ENCODE results near the gene FERMT3.

Gene FERMT3

DNA sequence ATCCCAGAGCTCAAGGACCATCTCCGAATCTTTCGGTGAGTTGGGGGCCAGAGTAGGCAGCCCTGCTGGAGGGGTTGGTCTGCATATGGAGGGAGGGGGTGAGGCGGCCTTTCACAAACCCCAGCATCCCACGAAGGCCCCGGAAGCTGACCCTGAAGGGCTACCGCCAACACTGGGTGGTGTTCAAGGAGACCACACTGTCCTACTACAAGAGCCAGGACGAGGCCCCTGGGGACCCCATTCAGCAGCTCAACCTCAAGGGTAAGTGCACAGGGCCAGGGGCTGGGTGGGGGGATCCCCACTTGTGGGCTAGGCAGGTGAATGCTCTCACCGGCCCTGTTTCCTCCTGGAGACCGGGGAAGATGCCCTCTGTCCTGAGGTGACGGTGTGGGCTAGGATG lies 13.2 kb downstream of the FERMT3 start:
- H3K36me3 ChIP-seq: no peaks in the 10 kb centered on the region; the same call in 1 of the 2 replicates

GRCh38 chr11:64220271-64220670 lies 13.8 kb downstream of the FERMT3 start:
- H3K36me3 ChIP-seq: no peaks in the 10 kb centered on the region; the same call in 1 of the 2 replicates
- no peak overlapping the region for H3K27ac ChIP-seq
- H3K4me3 ChIP-seq (ENCODE audit: low read depth, low read length): no peak overlapping the region
- H3K27me3 ChIP-seq (ENCODE audit: insufficient read depth, low read depth, severe bottlenecking): no peaks in the 10 kb centered on the region
- TF ChIP-seq, protein P1, sequence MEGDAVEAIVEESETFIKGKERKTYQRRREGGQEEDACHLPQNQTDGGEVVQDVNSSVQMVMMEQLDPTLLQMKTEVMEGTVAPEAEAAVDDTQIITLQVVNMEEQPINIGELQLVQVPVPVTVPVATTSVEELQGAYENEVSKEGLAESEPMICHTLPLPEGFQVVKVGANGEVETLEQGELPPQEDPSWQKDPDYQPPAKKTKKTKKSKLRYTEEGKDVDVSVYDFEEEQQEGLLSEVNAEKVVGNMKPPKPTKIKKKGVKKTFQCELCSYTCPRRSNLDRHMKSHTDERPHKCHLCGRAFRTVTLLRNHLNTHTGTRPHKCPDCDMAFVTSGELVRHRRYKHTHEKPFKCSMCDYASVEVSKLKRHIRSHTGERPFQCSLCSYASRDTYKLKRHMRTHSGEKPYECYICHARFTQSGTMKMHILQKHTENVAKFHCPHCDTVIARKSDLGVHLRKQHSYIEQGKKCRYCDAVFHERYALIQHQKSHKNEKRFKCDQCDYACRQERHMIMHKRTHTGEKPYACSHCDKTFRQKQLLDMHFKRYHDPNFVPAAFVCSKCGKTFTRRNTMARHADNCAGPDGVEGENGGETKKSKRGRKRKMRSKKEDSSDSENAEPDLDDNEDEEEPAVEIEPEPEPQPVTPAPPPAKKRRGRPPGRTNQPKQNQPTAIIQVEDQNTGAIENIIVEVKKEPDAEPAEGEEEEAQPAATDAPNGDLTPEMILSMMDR (IDR thresholded peaks at IDR 0.05; ENCODE audit: low read depth, low read length): no peak
- no peak for DNase-seq
- no peaks in the 10 kb centered on the region for H3K9me3 ChIP-seq (ENCODE audit: severe bottlenecking)

More for the DNA sequence above, 13.2 kb downstream of the FERMT3 start:
- no peak for DNase-seq
- Histone ChIP-seq H3K4me3 (ENCODE audit: low read depth, low read length) (no peak overlapping the region), H3K27me3 (ENCODE audit: insufficient read depth, low read depth, severe bottlenecking) (no peaks in the 10 kb centered on the region), H3K27ac (no peak overlapping the region), H3K9me3 (ENCODE audit: severe bottlenecking) (no peaks in the 10 kb centered on the region)
- TF ChIP-seq, protein P1 (IDR thresholded peaks at IDR 0.05; ENCODE audit: low read depth, low read length): no peak

GRCh38 chr11:64220798-64221197 lies 14.3 kb downstream of the FERMT3 start:
- no peak for DNase-seq
- Histone ChIP-seq H3K27ac (no peak overlapping the region), H3K4me3 (ENCODE audit: low read depth, low read length) (no peak overlapping the region), H3K36me3 (no peaks in the 10 kb centered on the region; the same call in 1 of the 2 replicates), H3K27me3 (ENCODE audit: insufficient read depth, low read depth, severe bottlenecking) (no peaks in the 10 kb centered on the region), H3K9me3 (ENCODE audit: severe bottlenecking) (no peaks in the 10 kb centered on the region)
- TF ChIP-seq, protein P1 (IDR thresholded peaks at IDR 0.05; ENCODE audit: low read depth, low read length): no peak

DNA sequence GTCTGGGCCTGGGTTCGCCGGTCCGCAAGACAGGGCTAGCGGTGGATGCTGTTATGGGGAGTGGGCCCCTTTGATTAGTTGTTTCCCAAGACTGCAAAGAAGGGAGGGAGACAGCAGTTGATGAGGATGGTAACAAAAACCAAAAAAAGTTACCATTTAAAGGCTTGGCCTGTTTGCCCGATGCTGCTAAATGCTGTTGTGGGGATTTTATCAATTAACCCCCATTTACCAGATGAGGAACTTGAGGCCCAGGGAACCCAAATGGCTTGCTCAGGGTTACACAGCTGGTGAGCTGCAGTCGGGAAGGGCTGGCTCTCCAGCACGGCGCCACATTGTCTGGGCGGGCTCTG lies 16.1 kb downstream of the FERMT3 start:
- no peaks in the 10 kb centered on the region; the same call in 1 of the 2 replicates for H3K36me3 ChIP-seq
- DNase-seq: no peak

GRCh38 chr11:64223001-64223651 lies 16.6 kb downstream of the FERMT3 start:
- TF ChIP-seq, protein P1 (IDR thresholded peaks at IDR 0.05; ENCODE audit: low read depth, low read length): no peak
- no peak for DNase-seq
- Histone ChIP-seq H3K9me3 (ENCODE audit: severe bottlenecking) (no peaks in the 10 kb centered on the region), H3K27ac (no peak overlapping the region), H3K36me3 (no peaks in the 10 kb centered on the region; the same call in 1 of the 2 replicates), H3K4me3 (ENCODE audit: low read depth, low read length) (no peak overlapping the region), H3K27me3 (ENCODE audit: insufficient read depth, low read depth, severe bottlenecking) (no peaks in the 10 kb centered on the region)

More for the DNA sequence above, 16.1 kb downstream of the FERMT3 start:
- no peak overlapping the region for H3K27ac ChIP-seq
- TF ChIP-seq, protein P1 (IDR thresholded peaks at IDR 0.05; ENCODE audit: low read depth, low read length): no peak
- H3K27me3 ChIP-seq (ENCODE audit: insufficient read depth, low read depth, severe bottlenecking): no peaks in the 10 kb centered on the region
- no peak overlapping the region for H3K4me3 ChIP-seq (ENCODE audit: low read depth, low read length)
- H3K9me3 ChIP-seq (ENCODE audit: severe bottlenecking): no peaks in the 10 kb centered on the region

Measured in WERI-Rb-1 (cell line).